GM13977 (cell line): Measurements from ENCODE around the gene RGS9BP.
"Not testable (repeated sequence)": the region's sequence is repeated elsewhere in the genome, so short reads cannot be mapped to it uniquely, and the experiment has no call there.

ENCODE experiments used
- DNase-seq: peaks from one replicate; pipeline ENCODE4 v3.0.0; 2012; ENCODE audit warnings: low spot score
- CTCF ChIP-seq: IDR thresholded peaks from 2 replicates; pipeline ENCODE4 v1.5.1; 2012; ENCODE audit warnings: mild to moderate bottlenecking, control low read depth; ENCODE audit not compliant: insufficient read depth; ENCODE audit errors: extremely low read depth, missing control alignments
- in situ Hi-C: fragments of 300-500 bp; cut with MboI; formaldehyde crosslinking; loops from one replicate; pipeline ENCODE4 v1.12.0; 2022; ENCODE audit warnings: low sequenced_read_pairs, low pct_unique_long_range_greater_than_20kb, mixed read lengths, inconsistent platforms; ENCODE audit not compliant: unreplicated experiment

RGS9BP gene

GRCh38 chr19:32638625-32639024 lies 37.0 kb upstream of the RGS9BP start:
- in situ Hi-C loops: no loop called here
- TF ChIP-seq CTCF: no peak
- no peak for DNase-seq

GRCh38 chr19:32642771-32643170 lies 32.9 kb upstream of the RGS9BP start:
- TF ChIP-seq CTCF: no peak
- in situ Hi-C loops: no loop called here
- DNase-seq: no peak

- DNase-seq: no peak
- in situ Hi-C loops: no loop called here
- TF ChIP-seq CTCF: no peak
Measured at GRCh38 chr19:32646556-32646955, 29.1 kb upstream of the RGS9BP start.

GRCh38 chr19:32647361-32647760 lies 28.3 kb upstream of the RGS9BP start:
- DNase-seq: no peak
- TF ChIP-seq CTCF: no peak
- in situ Hi-C loops: no loop called here

- in situ Hi-C loops: no loop called here
- no peak for DNase-seq
- TF ChIP-seq CTCF: no peak
Measured at GRCh38 chr19:32649751-32650150, 25.9 kb upstream of the RGS9BP start.

GRCh38 chr19:32650671-32651070 lies 25.0 kb upstream of the RGS9BP start:
- DNase-seq: no peak
- TF ChIP-seq CTCF: no peak
- in situ Hi-C loops: no loop called here

- in situ Hi-C loops: no loop called here
- DNase-seq: no peak
- TF ChIP-seq CTCF: no peak
Measured at GRCh38 chr19:32651729-32652140, 23.9 kb upstream of the RGS9BP start.

- DNase-seq, in situ Hi-C loops: not testable (repeated sequence)
Measured at GRCh38 chr19:32652331-32652730, 23.3 kb upstream of the RGS9BP start.
